ENCODE results near the gene XDH.

DNA sequence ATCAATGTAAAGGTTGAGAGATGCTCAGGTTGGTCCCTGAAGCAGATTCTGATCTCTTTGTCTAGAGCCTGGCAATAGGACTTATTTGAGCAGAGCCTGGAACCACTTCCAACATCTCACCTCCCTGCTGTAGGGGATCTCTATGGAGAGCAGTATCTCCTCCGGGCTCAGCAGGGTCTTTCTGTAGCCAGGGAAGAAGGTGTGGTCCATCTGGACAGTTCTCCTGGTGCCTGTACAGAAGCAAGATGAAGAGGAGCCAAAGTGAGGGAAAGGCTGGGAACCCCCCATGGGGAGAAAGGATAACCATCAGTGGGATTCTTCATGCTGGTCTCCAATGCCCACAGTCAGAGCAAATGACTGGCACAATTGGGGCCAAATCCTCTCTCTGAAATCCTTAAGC, 34.8 kb downstream of the XDH start:
- TF ChIP-seq, protein P1, sequence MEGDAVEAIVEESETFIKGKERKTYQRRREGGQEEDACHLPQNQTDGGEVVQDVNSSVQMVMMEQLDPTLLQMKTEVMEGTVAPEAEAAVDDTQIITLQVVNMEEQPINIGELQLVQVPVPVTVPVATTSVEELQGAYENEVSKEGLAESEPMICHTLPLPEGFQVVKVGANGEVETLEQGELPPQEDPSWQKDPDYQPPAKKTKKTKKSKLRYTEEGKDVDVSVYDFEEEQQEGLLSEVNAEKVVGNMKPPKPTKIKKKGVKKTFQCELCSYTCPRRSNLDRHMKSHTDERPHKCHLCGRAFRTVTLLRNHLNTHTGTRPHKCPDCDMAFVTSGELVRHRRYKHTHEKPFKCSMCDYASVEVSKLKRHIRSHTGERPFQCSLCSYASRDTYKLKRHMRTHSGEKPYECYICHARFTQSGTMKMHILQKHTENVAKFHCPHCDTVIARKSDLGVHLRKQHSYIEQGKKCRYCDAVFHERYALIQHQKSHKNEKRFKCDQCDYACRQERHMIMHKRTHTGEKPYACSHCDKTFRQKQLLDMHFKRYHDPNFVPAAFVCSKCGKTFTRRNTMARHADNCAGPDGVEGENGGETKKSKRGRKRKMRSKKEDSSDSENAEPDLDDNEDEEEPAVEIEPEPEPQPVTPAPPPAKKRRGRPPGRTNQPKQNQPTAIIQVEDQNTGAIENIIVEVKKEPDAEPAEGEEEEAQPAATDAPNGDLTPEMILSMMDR (IDR thresholded peaks at IDR 0.05): no peak
- TF ChIP-seq POLR2A (IDR thresholded peaks at IDR 0.05): no peak
- no peak for TF ChIP-seq EP300 (IDR thresholded peaks at IDR 0.05)
- TF ChIP-seq POLR2AphosphoS5 (IDR thresholded peaks at IDR 0.05): no peak
